Kidney tubule cell (primary cell): ENCODE results near the gene YAE1.

Experiments
- DNase-seq: peaks from one replicate; pipeline ENCODE4 v3.0.0-alpha.2; 2018; ENCODE audit warnings: low spot score

YAE1 gene

GRCh38 chr7:39557222-39557621 is 9.0 kb upstream of the YAE1 start:
- no peak for DNase-seq

- DNase-seq: no peak
These were observed 8.3 kb upstream of the YAE1 start for GRCh38 chr7:39557911-39558310.

GRCh38 chr7:39560408-39560807 is 5.8 kb upstream of the YAE1 start:
- peak; percentile 10 for DNase-seq

GRCh38 chr7:39560997-39561396 is 5.2 kb upstream of the YAE1 start:
- DNase-seq: no peak

GRCh38 chr7:39565538-39565937 is 666 bp upstream of the YAE1 start:
- DNase-seq: no peak

- no peak for DNase-seq
These were observed 1.1 kb downstream of the YAE1 start for GRCh38 chr7:39567294-39567693.

- DNase-seq: no peak
These were observed 8.6 kb downstream of the YAE1 start for GRCh38 chr7:39574673-39575349.

- DNase-seq: no peak
These were observed 11.1 kb downstream of the YAE1 start for GRCh38 chr7:39577229-39577874.

GRCh38 chr7:39580149-39580874 is 14.1 kb downstream of the YAE1 start:
- peak; percentile 92 for DNase-seq

GRCh38 chr7:39582536-39582935 is 16.3 kb downstream of the YAE1 start:
- DNase-seq: peak; percentile 24

GRCh38 chr7:39583539-39583938 is 17.3 kb downstream of the YAE1 start:
- no peak for DNase-seq

- DNase-seq: peak; percentile 64
These were observed 21.2 kb downstream of the YAE1 start for GRCh38 chr7:39587393-39587792.

- no peak for DNase-seq
These were observed 22.2 kb downstream of the YAE1 start for GRCh38 chr7:39588416-39588815.

- DNase-seq: peak; percentile 95
These were observed 23.3 kb downstream of the YAE1 start for GRCh38 chr7:39589323-39590111.

- DNase-seq: peak; percentile 75
These were observed 26.4 kb downstream of the YAE1 start for GRCh38 chr7:39592586-39592985.

GRCh38 chr7:39594988-39595620 is 28.9 kb downstream of the YAE1 start:
- no peak for DNase-seq

GRCh38 chr7:39602351-39602750 is 36.1 kb downstream of the YAE1 start:
- DNase-seq: no peak

- no peak for DNase-seq
These were observed 37.7 kb downstream of the YAE1 start for GRCh38 chr7:39603924-39604323.

- peak; percentile 90 for DNase-seq
These were observed 38.9 kb downstream of the YAE1 start for GRCh38 chr7:39605087-39605486.

- DNase-seq: peak; percentile 30
These were observed 40.1 kb downstream of the YAE1 start for GRCh38 chr7:39606352-39606751.

- DNase-seq: no peak
These were observed 40.7 kb downstream of the YAE1 start for GRCh38 chr7:39606941-39607340.

GRCh38 chr7:39607865-39608264 is 41.7 kb downstream of the YAE1 start:
- no peak for DNase-seq
